Vagina (tissue), 2 donors: ENCODE results near the gene TEC. TPM values are rescaled to one million over a fixed set of nuclear protein-coding genes. Genes with fewer than 3 reads are reported as not detected.

ENCODE experiments used
- DNase-seq, 2 donors: peaks; one replicate each; pipeline ENCODE4 v3.0.0-alpha.2; 2017; ENCODE audit errors: extremely low spot score in 2 of 2
- H3K27ac ChIP-seq: fragments of 200-600 bp; sonication (generic); one replicate; pipeline ENCODE4 v1.5.1; 2019
- H3K27me3 ChIP-seq: fragments of 200-600 bp; sonication (generic); one replicate; pipeline ENCODE4 v1.5.1; 2019
- H3K36me3 ChIP-seq, 2 donors: fragments of 200-600 bp; sonication (generic); one replicate each; pipeline ENCODE4 v1.5.1; 2017 to 2019
- H3K4me1 ChIP-seq: fragments of 200-600 bp; sonication (generic); one replicate; pipeline ENCODE4 v1.5.1; 2019
- H3K4me3 ChIP-seq, 2 donors: fragments of 200-600 bp; sonication (generic); 1 replicate in 1 of 2; 2 replicates in 1 of 2; pipeline ENCODE4 v1.5.1; 2016 to 2019
- H3K9me3 ChIP-seq: fragments of 200-600 bp; sonication (generic); one replicate; pipeline ENCODE4 v1.5.1; 2019
- POLR2A ChIP-seq, 2 donors: fragments of 450-650 bp; IDR thresholded peaks; one replicate each; pipeline ENCODE4 v1.6.1; 2017; ENCODE audit warnings: antibody characterized with exemption in 2 of 2, mild to moderate bottlenecking in 2 of 2, moderate library complexity in 2 of 2
- POLR2AphosphoS5 ChIP-seq, 2 donors: sonication (generic); formaldehyde crosslinking; IDR thresholded peaks; one replicate each; pipeline ENCODE4 v1.9.0; 2017; ENCODE audit warnings: antibody characterized with exemption in 2 of 2, mild to moderate bottlenecking in 2 of 2, low read depth in 1 of 2; ENCODE audit not compliant: insufficient read depth in 1 of 2
- intact Hi-C: fragments of 100-400 bp; cut with DNase I; formaldehyde crosslinking; loops from one replicate; pipeline ENCODE4 v1.15.1; 2023
- total RNA-seq: library from RNA; depleted of rRNA; stranded (reverse); fragments of >200 nt; gene quantifications from one replicate; pipeline ENCODE4 v1.2.3, GENCODE V29; 2016
- TF ChIP-seq, protein P1 (sequence below), 3 experiments: fragments of 450-650 bp in 2 of 3; fragments of 200-600 bp in 1 of 3; sonication (generic) in 1 of 3; IDR thresholded peaks; one replicate each; pipeline ENCODE4 v1.5.1; 2017 to 2019; ENCODE audit warnings: antibody characterized with exemption in 3 of 3, mild to moderate bottlenecking in 2 of 3, moderate library complexity in 2 of 3

Gene TEC
- total RNA-seq, 1 donor from 2014 or later, result 9.3 TPM

DNA sequence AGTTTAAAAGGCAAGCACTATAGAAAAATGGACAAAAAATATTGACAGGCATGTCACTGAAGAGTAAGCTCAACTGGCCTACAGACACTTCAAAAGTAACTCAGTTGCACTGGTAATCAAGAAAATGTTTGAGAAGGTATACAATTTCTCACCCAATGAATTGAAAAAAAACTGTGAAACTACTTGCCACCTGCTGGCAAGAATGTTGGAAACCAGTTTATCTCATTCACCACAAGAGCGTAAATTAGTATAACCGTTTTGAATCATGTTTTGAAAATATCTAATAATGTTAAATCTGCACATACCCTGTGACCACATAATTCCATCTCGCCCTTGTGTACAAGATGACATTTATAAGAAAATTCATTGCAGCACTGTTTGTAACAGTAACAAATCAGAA lies 167.3 kb downstream of the TEC start:
- no peak for TF ChIP-seq POLR2AphosphoS5 (IDR thresholded peaks at IDR 0.05; ENCODE audit: insufficient read depth in 1 of 2, low read depth in 1 of 2)
- TF ChIP-seq POLR2A (IDR thresholded peaks at IDR 0.05), result no peak
- TF ChIP-seq, protein P1, sequence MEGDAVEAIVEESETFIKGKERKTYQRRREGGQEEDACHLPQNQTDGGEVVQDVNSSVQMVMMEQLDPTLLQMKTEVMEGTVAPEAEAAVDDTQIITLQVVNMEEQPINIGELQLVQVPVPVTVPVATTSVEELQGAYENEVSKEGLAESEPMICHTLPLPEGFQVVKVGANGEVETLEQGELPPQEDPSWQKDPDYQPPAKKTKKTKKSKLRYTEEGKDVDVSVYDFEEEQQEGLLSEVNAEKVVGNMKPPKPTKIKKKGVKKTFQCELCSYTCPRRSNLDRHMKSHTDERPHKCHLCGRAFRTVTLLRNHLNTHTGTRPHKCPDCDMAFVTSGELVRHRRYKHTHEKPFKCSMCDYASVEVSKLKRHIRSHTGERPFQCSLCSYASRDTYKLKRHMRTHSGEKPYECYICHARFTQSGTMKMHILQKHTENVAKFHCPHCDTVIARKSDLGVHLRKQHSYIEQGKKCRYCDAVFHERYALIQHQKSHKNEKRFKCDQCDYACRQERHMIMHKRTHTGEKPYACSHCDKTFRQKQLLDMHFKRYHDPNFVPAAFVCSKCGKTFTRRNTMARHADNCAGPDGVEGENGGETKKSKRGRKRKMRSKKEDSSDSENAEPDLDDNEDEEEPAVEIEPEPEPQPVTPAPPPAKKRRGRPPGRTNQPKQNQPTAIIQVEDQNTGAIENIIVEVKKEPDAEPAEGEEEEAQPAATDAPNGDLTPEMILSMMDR (IDR thresholded peaks at IDR 0.05), result no peak
- Histone ChIP-seq H3K27ac (no peak overlapping the region), H3K36me3 (no peaks in the 10 kb centered on the region), H3K4me3 (no peak overlapping the region), H3K27me3 (no peaks in the 10 kb centered on the region), H3K4me1 (no peaks in the 10 kb centered on the region), H3K9me3 (no peaks in the 10 kb centered on the region)
- intact Hi-C loops, result no loop called here
- no peak for DNase-seq

GRCh38 chr4:48100256-48100655 lies 169.4 kb downstream of the TEC start:
- H3K27me3 ChIP-seq, result no peaks in the 10 kb centered on the region
- no peaks in the 10 kb centered on the region for H3K9me3 ChIP-seq
- H3K4me3 ChIP-seq, result no peak overlapping the region
- H3K4me1 ChIP-seq, result no peaks in the 10 kb centered on the region
- H3K27ac ChIP-seq, result no peak overlapping the region
- intact Hi-C loops, result no loop called here
- H3K36me3 ChIP-seq, result no peaks in the 10 kb centered on the region
- DNase-seq, result no peak
- no peak for TF ChIP-seq POLR2A (IDR thresholded peaks at IDR 0.05)
- TF ChIP-seq, protein P1 (IDR thresholded peaks at IDR 0.05), result no peak
- TF ChIP-seq POLR2AphosphoS5 (IDR thresholded peaks at IDR 0.05; ENCODE audit: insufficient read depth in 1 of 2, low read depth in 1 of 2), result no peak

GRCh38 chr4:48095441-48095840 lies 174.2 kb downstream of the TEC start:
- H3K36me3 ChIP-seq, result no peaks in the 10 kb centered on the region
- intact Hi-C loops, result no loop called here

GRCh38 chr4:48093991-48094416 lies 175.6 kb downstream of the TEC start:
- DNase-seq, result no peak
- TF ChIP-seq POLR2A (IDR thresholded peaks at IDR 0.05) (no peak), POLR2AphosphoS5 (IDR thresholded peaks at IDR 0.05; ENCODE audit: insufficient read depth in 1 of 2, low read depth in 1 of 2) (no peak)
- TF ChIP-seq, protein P1 (IDR thresholded peaks at IDR 0.05), result no peak
- no peak overlapping the region for H3K27ac ChIP-seq

More at GRCh38 chr4:48095441-48095840, 174.2 kb downstream of the TEC start:
- DNase-seq, result no peak
- Histone ChIP-seq H3K4me1 (no peaks in the 10 kb centered on the region), H3K9me3 (no peaks in the 10 kb centered on the region), H3K27me3 (no peaks in the 10 kb centered on the region), H3K27ac (no peak overlapping the region), H3K4me3 (no peak overlapping the region)
- TF ChIP-seq, protein P1 (IDR thresholded peaks at IDR 0.05), result no peak
- TF ChIP-seq POLR2AphosphoS5 (IDR thresholded peaks at IDR 0.05; ENCODE audit: insufficient read depth in 1 of 2, low read depth in 1 of 2) (no peak), POLR2A (IDR thresholded peaks at IDR 0.05) (no peak)

DNA sequence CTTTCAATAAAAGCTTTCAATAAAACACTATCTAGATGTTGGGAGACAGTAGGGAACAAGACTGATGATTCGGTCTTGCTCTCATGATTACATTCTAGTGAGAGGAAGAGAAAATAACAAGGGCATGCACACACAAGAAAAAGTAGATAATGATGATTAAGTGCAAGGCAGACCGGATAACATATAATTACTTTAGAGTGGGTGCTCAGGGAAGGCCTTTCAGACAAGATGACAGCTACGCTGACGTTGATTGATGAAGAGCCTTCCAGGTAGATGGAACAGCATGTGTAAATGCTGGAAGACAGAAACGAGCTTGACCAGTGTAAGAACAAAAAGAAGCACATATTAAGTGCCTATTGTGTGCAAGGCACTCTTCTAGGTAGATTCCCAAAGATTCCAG lies 179.0 kb downstream of the TEC start:
- intact Hi-C loops, result no loop called here
- no peaks in the 10 kb centered on the region for H3K4me1 ChIP-seq
- no peak for TF ChIP-seq POLR2AphosphoS5 (IDR thresholded peaks at IDR 0.05; ENCODE audit: insufficient read depth in 1 of 2, low read depth in 1 of 2)
- TF ChIP-seq, protein P1 (IDR thresholded peaks at IDR 0.05), result no peak
- H3K9me3 ChIP-seq, result no peaks in the 10 kb centered on the region
- H3K27me3 ChIP-seq, result no peaks in the 10 kb centered on the region
- no peak overlapping the region for H3K4me3 ChIP-seq
- H3K36me3 ChIP-seq, result no peaks in the 10 kb centered on the region
- H3K27ac ChIP-seq, result no peak overlapping the region
- DNase-seq, result no peak

More at GRCh38 chr4:48093991-48094416, 175.6 kb downstream of the TEC start:
- Histone ChIP-seq H3K27me3 (no peaks in the 10 kb centered on the region), H3K9me3 (no peaks in the 10 kb centered on the region), H3K36me3 (no peaks in the 10 kb centered on the region), H3K4me3 (no peak overlapping the region), H3K4me1 (no peaks in the 10 kb centered on the region)
- intact Hi-C loops, result no loop called here
